NCI-H2081 (cell line): ENCODE data around the gene PARD3B.

Experiments used
- DNase-seq, 2 experiments: peaks; one replicate each; lab custom pipeline; 2025; lab: John Stamatoyannopoulos, UW

PARD3B gene

GRCh38 chr2:205657579-205657978, 1112.3 kb downstream of the PARD3B start:
- DNase-seq, result no peak

- DNase-seq, result no peak
Measured at GRCh38 chr2:205658068-205658467, 1112.8 kb downstream of the PARD3B start.

GRCh38 chr2:205658572-205658971, 1113.3 kb downstream of the PARD3B start:
- DNase-seq, result no peak

GRCh38 chr2:205659922-205660321, 1114.6 kb downstream of the PARD3B start:
- no peak for DNase-seq

- no peak for DNase-seq
Measured at GRCh38 chr2:205660521-205661124, 1115.3 kb downstream of the PARD3B start.

- no peak for DNase-seq
Measured at GRCh38 chr2:205661281-205661680, 1116.0 kb downstream of the PARD3B start.

GRCh38 chr2:205662206-205662965, 1117.1 kb downstream of the PARD3B start:
- DNase-seq, result no peak

GRCh38 chr2:205665791-205666190, 1120.5 kb downstream of the PARD3B start:
- DNase-seq, result no peak
